ENCODE data around the gene EIF4B. TPM values are rescaled to one million over a fixed set of nuclear protein-coding genes. Genes with fewer than 3 reads are reported as not detected.

Gene EIF4B
- polyA plus RNA-seq, 1 experiment, result 645 TPM

Small RNA genes within 50 kb of the gene (small RNA-seq; reads per million reads assigned to genes)
- gene MIR6757 (ENCODE audit: insufficient read length, low read depth), result not detected

Other genes with a start within 250 kb of the EIF4B start
- not detected in 2 replicates for gene KRT76, start 229.1 kb upstream of the EIF4B start, polyA plus RNA-seq (2011; rRNA removed)
- not detected in 2 replicates for gene KRT3, start 210.3 kb upstream of the EIF4B start, polyA plus RNA-seq (2011; rRNA removed)
- 0.04 and 0.16 TPM in 2 replicates for gene KRT4, start 192.3 kb upstream of the EIF4B start, polyA plus RNA-seq (2011; rRNA removed)
- 0.04 TPM in 1 of 2 replicates, not detected in the other for gene KRT79, start 172.1 kb upstream of the EIF4B start, polyA plus RNA-seq (2011; rRNA removed)
- gene KRT78, start 157.5 kb upstream of the EIF4B start, polyA plus RNA-seq (2011; rRNA removed), result not detected in 2 replicates
- 18.2 and 22.1 TPM in 2 replicates for gene KRT8, start 101.4 kb upstream of the EIF4B start, polyA plus RNA-seq (2011; rRNA removed)
- 71.6 and 85.6 TPM in 2 replicates for gene KRT18, start 57.3 kb upstream of the EIF4B start, polyA plus RNA-seq (2011; rRNA removed)
- 23.1 and 31.0 TPM in 2 replicates for gene TNS2, start 43.6 kb downstream of the EIF4B start, polyA plus RNA-seq (2011; rRNA removed)
- 15.4 and 17.6 TPM in 2 replicates for gene SPRYD3, start 72.9 kb downstream of the EIF4B start, polyA plus RNA-seq (2011; rRNA removed)
- gene IGFBP6, start 91.2 kb downstream of the EIF4B start, polyA plus RNA-seq (2011; rRNA removed), result 182 and 274 TPM in 2 replicates
- gene SOAT2, start 97.0 kb downstream of the EIF4B start, polyA plus RNA-seq (2011; rRNA removed), result 0.06 TPM in 1 of 2 replicates, not detected in the other
- 20.9 and 21.7 TPM in 2 replicates for gene ZNF740, start 174.3 kb downstream of the EIF4B start, polyA plus RNA-seq (2011; rRNA removed)
- gene CSAD, start 174.5 kb downstream of the EIF4B start, polyA plus RNA-seq (2011; rRNA removed), result 18.9 and 21.6 TPM in 2 replicates
- gene ITGB7, start 200.8 kb downstream of the EIF4B start, polyA plus RNA-seq (2011; rRNA removed), result 0.15 and 0.19 TPM in 2 replicates
- 20.1 and 25.6 TPM in 2 replicates for gene RARG, start 225.8 kb downstream of the EIF4B start, polyA plus RNA-seq (2011; rRNA removed)